ENCODE results near the gene GLI3.

GLI3 gene

GRCh38 chr7:42197451-42197850 lies 39.6 kb downstream of the GLI3 start:
- H3K4me3 ChIP-seq (ENCODE audit: low read depth, low read length), result no peak overlapping the region
- CTCF ChIA-PET, result interaction anchor here (1.5 kb wide), 1 partner anchor 11 kb away, joined by 3 read pairs; no protein-coding TSS in a partner anchor
- POLR2A ChIA-PET, result no interaction called here
- DNase-seq (ENCODE audit: low read depth, low spot score), result no peak
- no peak for TF ChIP-seq CTCF (IDR thresholded peaks at IDR 0.05; ENCODE audit: insufficient read depth, low read length, missing control alignments)

GRCh38 chr7:42194238-42194637 lies 42.8 kb downstream of the GLI3 start:
- CTCF ChIA-PET, result interaction anchor here (1.7 to 2.4 kb wide), 2 partner anchors 214 to 253 kb away, joined by 4 to 6 read pairs; no protein-coding TSS in a partner anchor
- no peak for TF ChIP-seq CTCF (IDR thresholded peaks at IDR 0.05; ENCODE audit: insufficient read depth, low read length, missing control alignments)

GRCh38 chr7:42193471-42194129 lies 43.4 kb downstream of the GLI3 start:
- ChIA-PET POLR2A (no interaction called here), CTCF (interaction anchor here (0.8 to 2.4 kb wide), 4 partner anchors 15 to 253 kb away, joined by 3 to 9 read pairs (median 5); no protein-coding TSS in a partner anchor)
- no peak for DNase-seq (ENCODE audit: low read depth, low spot score)
- H3K4me3 ChIP-seq (ENCODE audit: low read depth, low read length), result no peak overlapping the region
- TF ChIP-seq CTCF (IDR thresholded peaks at IDR 0.05; ENCODE audit: insufficient read depth, low read length, missing control alignments), result no peak

More at GRCh38 chr7:42194238-42194637, 42.8 kb downstream of the GLI3 start:
- POLR2A ChIA-PET, result no interaction called here
- no peak for DNase-seq (ENCODE audit: low read depth, low spot score)
- H3K4me3 ChIP-seq (ENCODE audit: low read depth, low read length), result no peak overlapping the region

GRCh38 chr7:42192851-42193461 lies 44.1 kb downstream of the GLI3 start:
- ChIA-PET CTCF (interaction anchor here (0.8 to 2.4 kb wide), 4 partner anchors 15 to 252 kb away, joined by 3 to 9 read pairs (median 5); no protein-coding TSS in a partner anchor), POLR2A (no interaction called here)
- H3K4me3 ChIP-seq (ENCODE audit: low read depth, low read length), result no peak overlapping the region
- no peak for DNase-seq (ENCODE audit: low read depth, low spot score)
- TF ChIP-seq CTCF (IDR thresholded peaks at IDR 0.05; ENCODE audit: insufficient read depth, low read length, missing control alignments), result no peak

- POLR2A ChIA-PET, result no interaction called here
- no peak for DNase-seq (ENCODE audit: low read depth, low spot score)
- H3K4me3 ChIP-seq (ENCODE audit: low read depth, low read length), result no peak overlapping the region
- TF ChIP-seq CTCF (IDR thresholded peaks at IDR 0.05; ENCODE audit: insufficient read depth, low read length, missing control alignments), result no peak
- CTCF ChIA-PET, result interaction anchor here (0.7 to 2.4 kb wide), 4 partner anchors 32 to 214 kb away, joined by 3 to 9 read pairs (median 4); no protein-coding TSS in a partner anchor
Observed at GRCh38 chr7:42192066-42192465, 44.9 kb downstream of the GLI3 start.

- no peak for TF ChIP-seq CTCF (IDR thresholded peaks at IDR 0.05; ENCODE audit: insufficient read depth, low read length, missing control alignments)
Observed at GRCh38 chr7:42189535-42189934, 47.5 kb downstream of the GLI3 start.

More at GRCh38 chr7:42189535-42189934, 47.5 kb downstream of the GLI3 start:
- no peak for DNase-seq (ENCODE audit: low read depth, low spot score)
- no peak overlapping the region for H3K4me3 ChIP-seq (ENCODE audit: low read depth, low read length)
- ChIA-PET POLR2A (no interaction called here), CTCF (no interaction called here)
